Muscle of leg (tissue), 11 donors: ENCODE results near the gene NAPSA. TPM values are rescaled to one million over a fixed set of nuclear protein-coding genes. Genes with fewer than 3 reads are reported as not detected.

Experiments used
- DNase-seq: peaks from one replicate; pipeline ENCODE4 v3.0.0; 2013
- H3K27ac ChIP-seq: one replicate; pipeline ENCODE4 v1.5.1; 2013; ENCODE audit warnings: mild to moderate bottlenecking, low read length, control low read depth
- H3K27me3 ChIP-seq: one replicate; pipeline ENCODE4 v1.6.1; 2013; ENCODE audit warnings: low read length; ENCODE audit not compliant: control insufficient read depth, insufficient read depth
- H3K36me3 ChIP-seq: one replicate; pipeline ENCODE4 v1.6.1; 2013; ENCODE audit warnings: low read length; ENCODE audit not compliant: control insufficient read depth, insufficient read depth
- H3K4me1 ChIP-seq: one replicate; pipeline ENCODE4 v1.6.1; 2013; ENCODE audit warnings: low read length; ENCODE audit not compliant: control insufficient read depth, insufficient read depth
- H3K4me3 ChIP-seq: one replicate; pipeline ENCODE4 v1.5.1; 2013; ENCODE audit warnings: low read length, control low read depth
- H3K9me3 ChIP-seq: replicated peaks from 2 replicates; pipeline ENCODE4 v1.6.1; 2013; ENCODE audit warnings: low read depth, low read length; ENCODE audit not compliant: control insufficient read depth
- WGBS: methylation state at CpG from one replicate; pipeline ENCODE4 v1.1.5; 2013; ENCODE audit warnings: missing lambda C conversion rate; ENCODE audit not compliant: insufficient coverage; 5-methylcytosine and 5-hydroxymethylcytosine counted together
- polyA plus RNA-seq, 8 donors: library from polyadenylated mRNA; unstranded; fragments of 120-200 nt; gene quantifications; one replicate each; pipeline versions ENCODE4 v1.2.1 to v1.2.3, GENCODE V29; 2013; ENCODE audit warnings: inconsistent platforms in 1 of 8, low replicate concordance in 1 of 8; ENCODE audit not compliant: insufficient read length in 8 of 8, insufficient read depth in 1 of 8
- total RNA-seq: library from RNA; stranded (reverse); fragments of 120-200 nt; gene quantifications from one replicate; pipeline ENCODE4 v1.2.4, GENCODE V29; 2013

NAPSA gene
- total and polyA plus RNA-seq, 9 donors = 0.29 to 1.7 (median 0.56) TPM

- under 1% methylated on average over 22 of the region's 40 CpGs for whole genome bisulfite sequencing
- H3K27me3 ChIP-seq = peaks cover 69% of the 10 kb centered on the region
- no peaks in the 10 kb centered on the region for H3K9me3 ChIP-seq
- H3K4me1 ChIP-seq = no peaks in the 10 kb centered on the region
- no peak overlapping the region for H3K4me3 ChIP-seq
- H3K36me3 ChIP-seq = no peaks in the 10 kb centered on the region
- no peak for DNase-seq
- H3K27ac ChIP-seq = no peak overlapping the region
Measured at GRCh38 chr19:50314724-50315708, 50.4 kb downstream of the NAPSA start.

- Histone ChIP-seq H3K36me3 (no peaks in the 10 kb centered on the region), H3K27ac (no peak overlapping the region), H3K4me1 (no peaks in the 10 kb centered on the region), H3K27me3 (peaks cover 72% of the 10 kb centered on the region), H3K4me3 (no peak overlapping the region), H3K9me3 (no peaks in the 10 kb centered on the region)
- 0% methylated on average over 8 of the region's 20 CpGs for WGBS
- DNase-seq = no peak
Measured at GRCh38 chr19:50313812-50314536, 51.5 kb downstream of the NAPSA start.

- WGBS = 6% methylated on average over 25 of the region's 27 CpGs
- no peaks in the 10 kb centered on the region for H3K36me3 ChIP-seq
- no peak overlapping the region for H3K4me3 ChIP-seq
- DNase-seq = no peak
- peaks cover 72% of the 10 kb centered on the region for H3K27me3 ChIP-seq
- no peak overlapping the region for H3K27ac ChIP-seq
- H3K4me1 ChIP-seq = no peaks in the 10 kb centered on the region
- no peaks in the 10 kb centered on the region for H3K9me3 ChIP-seq
Measured at GRCh38 chr19:50312967-50313811, 52.2 kb downstream of the NAPSA start.

GRCh38 chr19:50311723-50312635 is 53.5 kb downstream of the NAPSA start:
- Histone ChIP-seq H3K4me1 (no peaks in the 10 kb centered on the region), H3K27ac (no peak overlapping the region), H3K4me3 (no peak overlapping the region), H3K9me3 (peaks cover 6% of the 10 kb centered on the region), H3K27me3 (peaks cover 63% of the 10 kb centered on the region), H3K36me3 (peaks cover 6% of the 10 kb centered on the region)
- WGBS = 0% methylated on average over 2 of the region's 42 CpGs
- no peak for DNase-seq

- no peak overlapping the region for H3K4me3 ChIP-seq
- peaks cover 7% of the 10 kb centered on the region for H3K36me3 ChIP-seq
- DNase-seq = no peak
- H3K9me3 ChIP-seq = peaks cover 8% of the 10 kb centered on the region
- H3K27me3 ChIP-seq = peaks cover 55% of the 10 kb centered on the region
- no peak overlapping the region for H3K27ac ChIP-seq
- 39% methylated on average over 5 of the region's 10 CpGs for WGBS
- no peaks in the 10 kb centered on the region for H3K4me1 ChIP-seq
Measured at GRCh38 chr19:50310759-50311465, 54.5 kb downstream of the NAPSA start.

- no peaks in the 10 kb centered on the region for H3K4me1 ChIP-seq
- peaks cover 42% of the 10 kb centered on the region for H3K27me3 ChIP-seq
- H3K36me3 ChIP-seq = peaks cover 11% of the 10 kb centered on the region
- DNase-seq = no peak
- no peak overlapping the region for H3K27ac ChIP-seq
- 59% methylated on average over 12 of the region's 16 CpGs for WGBS
- H3K9me3 ChIP-seq = peaks cover 8% of the 10 kb centered on the region
- no peak overlapping the region for H3K4me3 ChIP-seq
Measured at GRCh38 chr19:50309396-50310125, 55.9 kb downstream of the NAPSA start.

- no peak for DNase-seq
- Histone ChIP-seq H3K27me3 (peaks cover 37% of the 10 kb centered on the region), H3K9me3 (peaks cover 8% of the 10 kb centered on the region), H3K36me3 (peaks cover 11% of the 10 kb centered on the region), H3K4me1 (no peaks in the 10 kb centered on the region), H3K4me3 (no peak overlapping the region), H3K27ac (no peak overlapping the region)
- 85% methylated on average over 21 of the region's 21 CpGs for WGBS
Measured at GRCh38 chr19:50308991-50309390, 56.4 kb downstream of the NAPSA start.
